ENCODE results near the gene CD4. TPM values are rescaled to one million over a fixed set of nuclear protein-coding genes. Genes with fewer than 3 reads are reported as not detected.

CD4 gene
- total and polyA plus RNA-seq, 10 of the 15 experiments (the other 5 are each of a cell fraction or from before 2014, with no cell fraction given): 0.24 to 1.6 (median 0.69) TPM

DNA sequence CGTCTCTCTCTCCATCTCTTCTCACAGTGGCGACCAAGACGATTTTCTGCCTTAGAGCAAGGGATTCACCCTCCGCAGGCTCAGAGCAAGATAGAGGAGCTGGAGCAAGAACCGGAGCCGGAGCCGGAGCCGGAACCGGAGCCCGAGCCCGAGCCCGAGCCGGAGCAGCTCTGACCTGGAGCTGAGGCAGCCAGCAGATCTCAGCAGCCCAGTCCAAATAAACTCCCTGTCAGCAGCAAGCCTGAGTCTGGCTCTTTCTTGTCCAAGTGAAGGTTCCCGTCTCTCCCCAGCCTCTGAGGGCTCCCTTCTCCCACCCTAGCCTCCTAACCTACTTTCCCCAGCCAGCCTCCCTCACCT is 11.1 kb upstream of the CD4 start:
- no peaks in the 10 kb centered on the region; the same call in 1 of the 2 replicates for H3K79me2 ChIP-seq (ENCODE audit: control insufficient read depth, insufficient read depth, low read length)
- peak overlapping the region; percentile 79 for H3K4me2 ChIP-seq (ENCODE audit: control insufficient read depth, insufficient read depth)
- no TSS peak for BruUV-seq (replicated peaks)
- no peak overlapping the region for H3K27ac ChIP-seq (ENCODE audit: control insufficient read depth, insufficient read depth)
- POLR2A ChIA-PET: interaction anchor here (0.7 to 2.5 kb wide), 7 partner anchors 13 to 214 kb away, joined by 3 to 9 read pairs (median 6); partner anchors contain the start of genes MLF2, PTMS and USP5
- intact Hi-C loops (cut with micrococcal nuclease; ENCODE audit: unreplicated experiment): loop anchor here (2.0 to 5.0 kb wide), 3 partner anchors 41 to 226 kb away; partner anchors contain the start of gene ZNF384
- RAD21 ChIA-PET (ENCODE audit: unreplicated experiment): interaction anchor here (0.6 to 5.7 kb wide), 9 partner anchors 12 to 213 kb away, joined by 3 to 68 read pairs (median 4); partner anchors contain the start of genes COPS7A, MLF2 and PTMS
- H3K4me1 ChIP-seq (ENCODE audit: control insufficient read depth, insufficient read depth, low read length): peaks cover 31% of the 10 kb centered on the region
- DNase-seq (ENCODE audit: low read depth, low spot score) (no peak), FAIRE-seq (no peak), ATAC-seq (no peak; the same call in 2 of the 3 replicates)
- H3K9me3 ChIP-seq (replicated peaks; ENCODE audit: control insufficient read depth, insufficient read depth, low read length): no peaks in the 10 kb centered on the region
- H3K9ac ChIP-seq (ENCODE audit: control insufficient read depth, insufficient read depth, low read length): peak overlapping the region; percentile 19
- SMC1A ChIA-PET (ENCODE audit: uncharacterized antibody, unreplicated experiment): interaction anchor here (0.7 to 6.6 kb wide), 14 partner anchors 11 to 162 kb away, joined by 3 to 84 read pairs (median 4); partner anchors contain the start of genes CD4, COPS7A, GNB3 and MLF2
- H4K20me1 ChIP-seq (ENCODE audit: control insufficient read depth, insufficient read depth): no peaks in the 10 kb centered on the region
- WGBS (ENCODE audit: insufficient coverage, insufficient replicate concordance, low lambda C conversion rate, missing lambda C conversion rate): 76% methylated on average over 13 of the region's 14 CpGs
- TF ChIP-seq FOS (IDR thresholded peaks at IDR 0.05; ENCODE audit: borderline replicate concordance, extremely low read depth, insufficient read length) (no peak), SUZ12 (IDR thresholded peaks at IDR 0.05; ENCODE audit: unreplicated experiment) (no peak), BCL11A (IDR thresholded peaks at IDR 0.05; ENCODE audit: low read depth, low read length) (no peak), SIN3A (IDR thresholded peaks at IDR 0.05; ENCODE audit: low read depth, low read length) (no peak), MXI1 (IDR thresholded peaks at IDR 0.05; ENCODE audit: low read depth, low read length) (no peak), SMARCA5 (IDR thresholded peaks at IDR 0.05) (no peak), YBX1 (IDR thresholded peaks at IDR 0.05) (no peak), GABPA (IDR thresholded peaks at IDR 0.05; ENCODE audit: low read depth) (no peak), ZNF274 (IDR thresholded peaks at IDR 0.05; ENCODE audit: insufficient read depth, insufficient read length) (no peak)
- TF ChIP-seq, protein P1, sequence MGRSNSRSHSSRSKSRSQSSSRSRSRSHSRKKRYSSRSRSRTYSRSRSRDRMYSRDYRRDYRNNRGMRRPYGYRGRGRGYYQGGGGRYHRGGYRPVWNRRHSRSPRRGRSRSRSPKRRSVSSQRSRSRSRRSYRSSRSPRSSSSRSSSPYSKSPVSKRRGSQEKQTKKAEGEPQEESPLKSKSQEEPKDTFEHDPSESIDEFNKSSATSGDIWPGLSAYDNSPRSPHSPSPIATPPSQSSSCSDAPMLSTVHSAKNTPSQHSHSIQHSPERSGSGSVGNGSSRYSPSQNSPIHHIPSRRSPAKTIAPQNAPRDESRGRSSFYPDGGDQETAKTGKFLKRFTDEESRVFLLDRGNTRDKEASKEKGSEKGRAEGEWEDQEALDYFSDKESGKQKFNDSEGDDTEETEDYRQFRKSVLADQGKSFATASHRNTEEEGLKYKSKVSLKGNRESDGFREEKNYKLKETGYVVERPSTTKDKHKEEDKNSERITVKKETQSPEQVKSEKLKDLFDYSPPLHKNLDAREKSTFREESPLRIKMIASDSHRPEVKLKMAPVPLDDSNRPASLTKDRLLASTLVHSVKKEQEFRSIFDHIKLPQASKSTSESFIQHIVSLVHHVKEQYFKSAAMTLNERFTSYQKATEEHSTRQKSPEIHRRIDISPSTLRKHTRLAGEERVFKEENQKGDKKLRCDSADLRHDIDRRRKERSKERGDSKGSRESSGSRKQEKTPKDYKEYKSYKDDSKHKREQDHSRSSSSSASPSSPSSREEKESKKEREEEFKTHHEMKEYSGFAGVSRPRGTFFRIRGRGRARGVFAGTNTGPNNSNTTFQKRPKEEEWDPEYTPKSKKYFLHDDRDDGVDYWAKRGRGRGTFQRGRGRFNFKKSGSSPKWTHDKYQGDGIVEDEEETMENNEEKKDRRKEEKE (IDR thresholded peaks at IDR 0.05): no peak
- TF ChIP-seq, protein P2, sequence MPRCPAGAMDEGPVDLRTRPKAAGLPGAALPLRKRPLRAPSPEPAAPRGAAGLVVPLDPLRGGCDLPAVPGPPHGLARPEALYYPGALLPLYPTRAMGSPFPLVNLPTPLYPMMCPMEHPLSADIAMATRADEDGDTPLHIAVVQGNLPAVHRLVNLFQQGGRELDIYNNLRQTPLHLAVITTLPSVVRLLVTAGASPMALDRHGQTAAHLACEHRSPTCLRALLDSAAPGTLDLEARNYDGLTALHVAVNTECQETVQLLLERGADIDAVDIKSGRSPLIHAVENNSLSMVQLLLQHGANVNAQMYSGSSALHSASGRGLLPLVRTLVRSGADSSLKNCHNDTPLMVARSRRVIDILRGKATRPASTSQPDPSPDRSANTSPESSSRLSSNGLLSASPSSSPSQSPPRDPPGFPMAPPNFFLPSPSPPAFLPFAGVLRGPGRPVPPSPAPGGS (IDR thresholded peaks at IDR 0.05; ENCODE audit: borderline replicate concordance, insufficient read depth, low read depth, low read length, poor library complexity, severe bottlenecking): no peak
- TF ChIP-seq, protein P3, sequence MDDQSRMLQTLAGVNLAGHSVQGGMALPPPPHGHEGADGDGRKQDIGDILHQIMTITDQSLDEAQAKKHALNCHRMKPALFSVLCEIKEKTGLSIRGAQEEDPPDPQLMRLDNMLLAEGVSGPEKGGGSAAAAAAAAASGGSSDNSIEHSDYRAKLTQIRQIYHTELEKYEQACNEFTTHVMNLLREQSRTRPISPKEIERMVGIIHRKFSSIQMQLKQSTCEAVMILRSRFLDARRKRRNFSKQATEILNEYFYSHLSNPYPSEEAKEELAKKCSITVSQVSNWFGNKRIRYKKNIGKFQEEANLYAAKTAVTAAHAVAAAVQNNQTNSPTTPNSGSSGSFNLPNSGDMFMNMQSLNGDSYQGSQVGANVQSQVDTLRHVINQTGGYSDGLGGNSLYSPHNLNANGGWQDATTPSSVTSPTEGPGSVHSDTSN (IDR thresholded peaks at IDR 0.05; ENCODE audit: insufficient replicate concordance, low read depth, low read length): no peak
- CTCF ChIA-PET: interaction anchor here (0.6 to 12.7 kb wide), 14 partner anchors 12 to 335 kb away, joined by 3 to 221 read pairs (median 3); partner anchors contain the start of genes MLF2 and PTMS
- no peaks in the 10 kb centered on the region for H3K36me3 ChIP-seq (ENCODE audit: control insufficient read depth in 2 of 2, insufficient read depth in 2 of 2, low read length in 1 of 2)
- H3K4me3 ChIP-seq: peak overlapping the region; percentile 56
- H2AFZ ChIP-seq (ENCODE audit: control insufficient read depth, low read depth, low read length): peak overlapping the region; percentile 70; the same call in 1 of the 2 replicates
- in situ Hi-C loops (cut with MboI): no loop called here
- no peaks in the 10 kb centered on the region for H3K27me3 ChIP-seq (replicated peaks in 1 of 2; ENCODE audit: control insufficient read depth in 2 of 2, insufficient read depth in 2 of 2, low read length in 1 of 2)

All from GM12878 (cell line).